GM12875 (cell line): Measurements from ENCODE around the gene FZD2.
A peak's percentile ranks its signal among the peaks of the same experiment; 100 is the strongest.

Experiments used
- H3K4me3 ChIP-seq: one replicate; pipeline ENCODE4 v1.5.1; 2011; ENCODE audit warnings: low read depth, low read length, control low read depth
- CTCF ChIP-seq: IDR thresholded peaks from 2 replicates; pipeline ENCODE4 v1.5.1; 2011; ENCODE audit warnings: low read depth, mild to moderate bottlenecking, control low read depth, inconsistent platforms, low read length, moderate library complexity, borderline replicate concordance; ENCODE audit not compliant: insufficient read depth

The FZD2 gene

GRCh38 chr17:44568945-44569858 is 11.9 kb downstream of the FZD2 start:
- TF ChIP-seq CTCF: no peak
- H3K4me3 ChIP-seq: no peak overlapping the region

GRCh38 chr17:44572801-44573200 is 15.5 kb downstream of the FZD2 start:
- no peak for TF ChIP-seq CTCF

GRCh38 chr17:44575403-44575802 is 18.1 kb downstream of the FZD2 start:
- no peak overlapping the region for H3K4me3 ChIP-seq
- TF ChIP-seq CTCF: no peak

More at GRCh38 chr17:44572801-44573200, 15.5 kb downstream of the FZD2 start:
- no peak overlapping the region for H3K4me3 ChIP-seq

GRCh38 chr17:44578947-44579346 is 21.7 kb downstream of the FZD2 start:
- no peak overlapping the region for H3K4me3 ChIP-seq
- TF ChIP-seq CTCF: no peak

- no peak overlapping the region for H3K4me3 ChIP-seq
- TF ChIP-seq CTCF: peak; percentile 41; the same call in 1 of the 2 replicates
These were observed 24.6 kb downstream of the FZD2 start for GRCh38 chr17:44581868-44582267.

- TF ChIP-seq CTCF: no peak
- H3K4me3 ChIP-seq: no peak overlapping the region
These were observed 27.2 kb downstream of the FZD2 start for GRCh38 chr17:44584443-44584842.

- no peak overlapping the region for H3K4me3 ChIP-seq
- TF ChIP-seq CTCF: no peak
These were observed 28.0 kb downstream of the FZD2 start for GRCh38 chr17:44585315-44585714.
